ENCODE results near the gene KCND2.

DNA sequence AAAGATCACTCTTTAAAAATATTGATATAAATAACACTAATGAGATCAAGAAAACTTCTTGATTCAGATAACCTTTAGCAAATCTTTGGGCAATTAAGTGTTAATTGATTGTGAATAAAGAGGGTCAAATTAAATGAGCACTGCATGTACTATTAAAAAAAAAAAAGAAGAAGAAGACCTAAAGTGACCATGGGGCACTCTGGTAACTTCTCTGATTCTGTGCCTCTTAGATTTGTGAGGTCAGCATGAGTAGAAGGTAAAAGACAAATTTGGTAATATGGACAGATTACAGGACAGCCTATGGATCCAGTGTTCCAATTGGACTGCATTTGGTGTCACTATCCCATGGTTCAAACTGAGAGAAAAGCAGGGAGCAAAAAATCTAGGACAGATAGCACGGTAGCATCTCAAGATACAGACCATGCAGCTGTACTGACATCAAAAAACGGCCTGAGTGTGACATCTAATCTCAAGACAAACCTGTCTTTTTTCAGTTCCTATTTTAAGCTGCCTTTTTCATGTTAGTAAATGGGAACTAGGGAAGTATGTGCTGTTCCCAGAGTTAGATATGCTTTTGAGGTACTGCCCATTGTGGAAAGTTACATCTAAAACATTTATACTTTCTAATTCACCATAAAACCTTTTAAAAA lies 128.0 kb downstream of the KCND2 start:
- TF ChIP-seq, protein P1, sequence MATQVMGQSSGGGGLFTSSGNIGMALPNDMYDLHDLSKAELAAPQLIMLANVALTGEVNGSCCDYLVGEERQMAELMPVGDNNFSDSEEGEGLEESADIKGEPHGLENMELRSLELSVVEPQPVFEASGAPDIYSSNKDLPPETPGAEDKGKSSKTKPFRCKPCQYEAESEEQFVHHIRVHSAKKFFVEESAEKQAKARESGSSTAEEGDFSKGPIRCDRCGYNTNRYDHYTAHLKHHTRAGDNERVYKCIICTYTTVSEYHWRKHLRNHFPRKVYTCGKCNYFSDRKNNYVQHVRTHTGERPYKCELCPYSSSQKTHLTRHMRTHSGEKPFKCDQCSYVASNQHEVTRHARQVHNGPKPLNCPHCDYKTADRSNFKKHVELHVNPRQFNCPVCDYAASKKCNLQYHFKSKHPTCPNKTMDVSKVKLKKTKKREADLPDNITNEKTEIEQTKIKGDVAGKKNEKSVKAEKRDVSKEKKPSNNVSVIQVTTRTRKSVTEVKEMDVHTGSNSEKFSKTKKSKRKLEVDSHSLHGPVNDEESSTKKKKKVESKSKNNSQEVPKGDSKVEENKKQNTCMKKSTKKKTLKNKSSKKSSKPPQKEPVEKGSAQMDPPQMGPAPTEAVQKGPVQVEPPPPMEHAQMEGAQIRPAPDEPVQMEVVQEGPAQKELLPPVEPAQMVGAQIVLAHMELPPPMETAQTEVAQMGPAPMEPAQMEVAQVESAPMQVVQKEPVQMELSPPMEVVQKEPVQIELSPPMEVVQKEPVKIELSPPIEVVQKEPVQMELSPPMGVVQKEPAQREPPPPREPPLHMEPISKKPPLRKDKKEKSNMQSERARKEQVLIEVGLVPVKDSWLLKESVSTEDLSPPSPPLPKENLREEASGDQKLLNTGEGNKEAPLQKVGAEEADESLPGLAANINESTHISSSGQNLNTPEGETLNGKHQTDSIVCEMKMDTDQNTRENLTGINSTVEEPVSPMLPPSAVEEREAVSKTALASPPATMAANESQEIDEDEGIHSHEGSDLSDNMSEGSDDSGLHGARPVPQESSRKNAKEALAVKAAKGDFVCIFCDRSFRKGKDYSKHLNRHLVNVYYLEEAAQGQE (IDR thresholded peaks at IDR 0.05; ENCODE audit: insufficient read depth in 1 of 2, low read depth in 2 of 2, low read length in 2 of 2): no peak
- no peak for TF ChIP-seq POLR2AphosphoS5 (IDR thresholded peaks at IDR 0.05; ENCODE audit: low read depth, low read length)
- TF ChIP-seq TAF1 (IDR thresholded peaks at IDR 0.05; ENCODE audit: borderline replicate concordance, insufficient read depth, low read length): no peak
- TF ChIP-seq SIN3A (IDR thresholded peaks at IDR 0.05; ENCODE audit: borderline replicate concordance, insufficient read depth, low read length): no peak
- no peak for TF ChIP-seq FOXP2 (optimal IDR thresholded peaks at IDR 0.05; ENCODE audit: borderline replicate concordance, extremely low read depth, extremely low read length, insufficient read depth)

Measured in PFSK-1 (cell line).